Thoracic aorta (tissue), 2 donors: Measurements from ENCODE around the gene BMAL1. TPM values are rescaled to one million over a fixed set of nuclear protein-coding genes. Genes with fewer than 3 reads are reported as not detected.

Experiments used
- ATAC-seq: fragments of 150-250 bp; one replicate; pipeline ENCODE4 v1.8.0; 2017; ENCODE audit warnings: low read depth; ENCODE audit not compliant: insufficient number of reproducible peaks, low FRiP score
- DNase-seq: peaks from one replicate; pipeline ENCODE4 v3.0.0-alpha.2; 2020; ENCODE audit warnings: low spot score
- H3K27ac ChIP-seq, 2 donors: fragments of 200-600 bp; sonication (generic); 1 replicate in 1 of 2; 2 replicates in 1 of 2; pipeline ENCODE4 v1.5.1; 2016; ENCODE audit warnings: mild to moderate bottlenecking in 2 of 2, moderate library complexity in 2 of 2
- H3K27me3 ChIP-seq: fragments of 200-600 bp; sonication (generic); replicated peaks from 2 replicates; pipeline ENCODE4 v1.6.0; 2016; ENCODE audit warnings: mild to moderate bottlenecking; ENCODE audit not compliant: insufficient read depth
- H3K36me3 ChIP-seq: fragments of 200-600 bp; sonication (generic); one replicate; pipeline ENCODE4 v1.5.1; 2016
- H3K4me1 ChIP-seq, 2 donors: fragments of 200-600 bp; sonication (generic); 1 replicate in 1 of 2; 2 replicates in 1 of 2; pipeline versions ENCODE4 v1.5.1 to v1.6.0; 2016; ENCODE audit warnings: low read depth in 2 of 2, mild to moderate bottlenecking in 1 of 2; ENCODE audit not compliant: control insufficient read depth in 1 of 2
- H3K4me3 ChIP-seq: fragments of 200-600 bp; sonication (generic); 2 replicates; pipeline ENCODE4 v1.5.1; 2016; ENCODE audit warnings: mild to moderate bottlenecking
- H3K9me3 ChIP-seq: fragments of 200-600 bp; sonication (generic); 2 replicates; pipeline ENCODE4 v1.5.1; 2016
- total RNA-seq, 2 donors: library from RNA; depleted of rRNA; stranded (reverse); fragments of >200 nt; gene quantifications; one replicate each; pipeline versions ENCODE4 v1.1.0 to v1.2.3, GENCODE V29; 2016
- TF ChIP-seq, protein P1 (sequence below): fragments of 200-600 bp; sonication (generic); IDR thresholded peaks from one replicate; pipeline ENCODE4 v1.5.1; 2019; ENCODE audit warnings: antibody characterized with exemption

Gene BMAL1
- total RNA-seq, 2 donors from 2014 or later, result 21.8 to 40.8 TPM

DNA sequence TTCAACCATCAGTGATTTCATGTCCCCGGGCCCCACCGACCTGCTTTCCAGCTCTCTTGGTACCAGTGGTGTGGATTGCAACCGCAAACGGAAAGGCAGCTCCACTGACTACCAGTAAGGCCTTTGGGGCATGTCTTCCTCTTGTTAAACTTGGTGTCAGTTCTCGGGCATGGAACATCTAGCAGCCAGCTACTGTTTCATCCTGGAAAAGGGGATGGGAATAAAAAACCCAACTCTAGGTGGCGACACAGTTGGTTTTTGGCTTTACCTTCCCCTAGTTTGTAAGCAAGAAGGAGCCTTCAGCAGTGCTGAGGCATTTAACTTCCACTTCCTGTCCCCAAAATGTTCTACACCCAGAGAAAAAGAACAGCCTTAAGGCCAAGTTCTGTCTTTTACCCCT lies 76.7 kb downstream of the BMAL1 start:
- ATAC-seq, result no peak
- TF ChIP-seq, protein P1, sequence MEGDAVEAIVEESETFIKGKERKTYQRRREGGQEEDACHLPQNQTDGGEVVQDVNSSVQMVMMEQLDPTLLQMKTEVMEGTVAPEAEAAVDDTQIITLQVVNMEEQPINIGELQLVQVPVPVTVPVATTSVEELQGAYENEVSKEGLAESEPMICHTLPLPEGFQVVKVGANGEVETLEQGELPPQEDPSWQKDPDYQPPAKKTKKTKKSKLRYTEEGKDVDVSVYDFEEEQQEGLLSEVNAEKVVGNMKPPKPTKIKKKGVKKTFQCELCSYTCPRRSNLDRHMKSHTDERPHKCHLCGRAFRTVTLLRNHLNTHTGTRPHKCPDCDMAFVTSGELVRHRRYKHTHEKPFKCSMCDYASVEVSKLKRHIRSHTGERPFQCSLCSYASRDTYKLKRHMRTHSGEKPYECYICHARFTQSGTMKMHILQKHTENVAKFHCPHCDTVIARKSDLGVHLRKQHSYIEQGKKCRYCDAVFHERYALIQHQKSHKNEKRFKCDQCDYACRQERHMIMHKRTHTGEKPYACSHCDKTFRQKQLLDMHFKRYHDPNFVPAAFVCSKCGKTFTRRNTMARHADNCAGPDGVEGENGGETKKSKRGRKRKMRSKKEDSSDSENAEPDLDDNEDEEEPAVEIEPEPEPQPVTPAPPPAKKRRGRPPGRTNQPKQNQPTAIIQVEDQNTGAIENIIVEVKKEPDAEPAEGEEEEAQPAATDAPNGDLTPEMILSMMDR, result no peak
- Histone ChIP-seq H3K4me1 (no peaks in the 10 kb centered on the region), H3K36me3 (peaks cover 29% of the 10 kb centered on the region), H3K27ac (no peak overlapping the region), H3K4me3 (no peak overlapping the region), H3K27me3 (no peaks in the 10 kb centered on the region), H3K9me3 (no peaks in the 10 kb centered on the region)
- no peak for DNase-seq

DNA sequence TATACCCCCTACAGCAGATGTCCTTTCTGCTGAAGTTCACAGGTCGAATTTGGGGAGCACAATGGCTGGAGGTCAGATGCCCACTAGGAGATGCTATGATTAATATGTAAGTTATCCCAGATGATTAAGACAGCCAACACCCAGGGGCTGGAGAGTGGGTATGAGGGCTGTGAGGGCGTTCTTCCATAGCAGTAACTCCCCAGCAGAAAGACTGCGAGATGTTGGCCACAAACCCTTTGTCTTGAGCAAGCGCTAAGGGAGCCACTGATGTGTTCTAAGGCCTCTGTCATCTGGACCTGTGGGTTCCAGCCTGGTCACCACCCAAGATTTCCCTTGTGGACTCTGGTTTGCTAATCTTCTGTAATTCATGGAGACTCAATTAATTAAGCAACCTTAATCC lies 77.6 kb downstream of the BMAL1 start:
- peaks cover 26% of the 10 kb centered on the region for H3K36me3 ChIP-seq

DNA sequence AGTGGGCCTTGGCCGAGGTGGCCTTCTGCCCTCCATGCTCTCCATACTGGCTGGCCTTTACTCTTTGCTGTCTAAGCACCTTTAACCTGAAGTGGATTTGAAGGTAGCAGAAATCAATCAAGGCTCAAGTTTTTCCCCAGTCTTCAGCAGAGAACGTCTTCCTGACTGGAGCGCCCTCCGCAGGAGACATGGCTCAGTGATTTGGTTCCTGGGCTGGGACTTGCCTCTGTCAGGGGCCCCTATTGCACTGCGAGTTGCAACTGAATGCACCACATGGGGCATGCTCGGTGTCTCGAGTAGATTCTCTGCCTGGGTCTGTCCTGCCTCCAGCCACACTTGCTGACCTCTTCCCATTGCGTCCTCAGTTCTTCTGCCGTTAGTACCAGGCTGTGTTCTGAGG lies 79.6 kb downstream of the BMAL1 start:
- no peak for DNase-seq
- H3K36me3 ChIP-seq, result peaks cover 31% of the 10 kb centered on the region
- H3K4me1 ChIP-seq, result no peaks in the 10 kb centered on the region
- H3K27me3 ChIP-seq, result no peaks in the 10 kb centered on the region
- TF ChIP-seq, protein P1, result no peak
- ATAC-seq, result no peak
- no peaks in the 10 kb centered on the region for H3K9me3 ChIP-seq
- H3K4me3 ChIP-seq, result no peak overlapping the region
- no peak overlapping the region for H3K27ac ChIP-seq

More for the DNA sequence above, 77.6 kb downstream of the BMAL1 start:
- no peak for DNase-seq
- no peaks in the 10 kb centered on the region for H3K9me3 ChIP-seq
- H3K4me3 ChIP-seq, result no peak overlapping the region
- no peaks in the 10 kb centered on the region for H3K4me1 ChIP-seq
- ATAC-seq, result no peak
- no peak overlapping the region for H3K27ac ChIP-seq
- TF ChIP-seq, protein P1, result no peak
- no peaks in the 10 kb centered on the region for H3K27me3 ChIP-seq

DNA sequence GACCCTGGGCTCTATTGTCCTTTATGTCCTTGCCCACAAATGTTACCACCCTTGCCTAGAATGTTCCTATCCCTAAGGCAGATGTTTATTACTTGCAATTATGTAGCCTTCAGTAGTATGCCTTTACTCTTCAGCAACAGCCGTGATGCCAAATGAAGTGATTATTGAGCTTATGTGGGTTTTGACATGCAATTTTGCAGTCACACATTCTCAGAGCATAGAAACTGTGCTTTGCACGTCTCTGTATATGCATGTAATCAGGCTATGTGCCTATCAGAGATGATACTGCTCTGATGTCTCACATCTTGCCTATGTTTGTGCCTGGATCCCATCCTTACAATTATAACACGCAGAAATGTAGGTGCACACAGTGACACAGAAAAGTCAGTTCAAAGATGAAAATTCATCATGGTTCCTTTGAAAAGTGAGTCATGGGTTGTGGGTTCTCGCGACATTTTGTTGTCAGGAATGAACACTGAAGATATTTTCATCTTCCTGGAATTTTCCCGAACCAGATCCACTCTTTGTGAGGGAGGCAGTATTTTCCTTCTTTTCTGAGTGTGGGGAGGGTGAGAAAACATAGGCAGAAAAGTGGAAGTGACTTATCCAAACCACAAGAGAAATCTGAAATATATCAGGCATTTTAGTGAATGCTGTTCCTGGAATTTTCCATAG lies 81.1 kb downstream of the BMAL1 start:
- no peaks in the 10 kb centered on the region for H3K27me3 ChIP-seq
- H3K27ac ChIP-seq, result no peak overlapping the region
- H3K36me3 ChIP-seq, result peaks cover 38% of the 10 kb centered on the region
- H3K9me3 ChIP-seq, result no peaks in the 10 kb centered on the region
- TF ChIP-seq, protein P1, result no peak
- no peak for DNase-seq
- no peak for ATAC-seq
- H3K4me1 ChIP-seq, result no peaks in the 10 kb centered on the region
- H3K4me3 ChIP-seq, result no peak overlapping the region

DNA sequence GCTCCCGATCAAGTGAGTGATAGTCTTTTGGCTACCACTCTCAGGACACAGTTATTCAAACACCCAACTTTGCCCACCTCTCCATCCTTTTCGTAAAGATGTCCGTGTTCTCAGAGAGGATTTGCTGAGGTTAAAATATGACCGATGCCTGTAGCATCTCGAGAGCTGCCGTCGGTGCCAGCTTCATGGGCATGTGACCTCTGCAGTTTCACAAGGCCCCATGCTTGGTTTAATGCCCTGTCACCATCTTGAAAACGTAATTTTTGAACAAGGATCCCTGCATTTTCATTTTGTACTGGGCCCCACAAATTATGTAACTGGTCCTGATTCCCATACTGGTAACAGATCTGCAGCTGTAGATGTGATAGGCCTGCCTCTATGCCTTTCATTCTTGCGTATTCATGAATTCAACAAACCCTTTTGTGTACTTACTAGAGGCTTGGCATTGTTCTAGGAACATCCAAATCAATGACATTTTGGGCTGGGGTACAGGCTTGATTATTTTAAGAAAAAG lies 85.1 kb downstream of the BMAL1 start:
- Histone ChIP-seq H3K27ac (no peak overlapping the region), H3K9me3 (no peaks in the 10 kb centered on the region), H3K27me3 (no peaks in the 10 kb centered on the region), H3K4me1 (no peaks in the 10 kb centered on the region), H3K4me3 (no peak overlapping the region), H3K36me3 (peaks cover 40% of the 10 kb centered on the region)
- ATAC-seq, result no peak
- TF ChIP-seq, protein P1, result no peak
- no peak for DNase-seq
